GM19438 (cell line): ENCODE measurements around the gene ATP6V1G2.
"Not testable (repeated sequence)": the region's sequence is repeated elsewhere in the genome, so short reads cannot be mapped to it uniquely, and the experiment has no call there.

Experiments
- ATAC-seq: cut with Tn5 transposase; IDR thresholded peaks from one replicate; pipeline ENCODE4 v1.9.1; 2021; ENCODE audit warnings: low read depth; ENCODE audit not compliant: unreplicated experiment

ATP6V1G2 gene

DNA sequence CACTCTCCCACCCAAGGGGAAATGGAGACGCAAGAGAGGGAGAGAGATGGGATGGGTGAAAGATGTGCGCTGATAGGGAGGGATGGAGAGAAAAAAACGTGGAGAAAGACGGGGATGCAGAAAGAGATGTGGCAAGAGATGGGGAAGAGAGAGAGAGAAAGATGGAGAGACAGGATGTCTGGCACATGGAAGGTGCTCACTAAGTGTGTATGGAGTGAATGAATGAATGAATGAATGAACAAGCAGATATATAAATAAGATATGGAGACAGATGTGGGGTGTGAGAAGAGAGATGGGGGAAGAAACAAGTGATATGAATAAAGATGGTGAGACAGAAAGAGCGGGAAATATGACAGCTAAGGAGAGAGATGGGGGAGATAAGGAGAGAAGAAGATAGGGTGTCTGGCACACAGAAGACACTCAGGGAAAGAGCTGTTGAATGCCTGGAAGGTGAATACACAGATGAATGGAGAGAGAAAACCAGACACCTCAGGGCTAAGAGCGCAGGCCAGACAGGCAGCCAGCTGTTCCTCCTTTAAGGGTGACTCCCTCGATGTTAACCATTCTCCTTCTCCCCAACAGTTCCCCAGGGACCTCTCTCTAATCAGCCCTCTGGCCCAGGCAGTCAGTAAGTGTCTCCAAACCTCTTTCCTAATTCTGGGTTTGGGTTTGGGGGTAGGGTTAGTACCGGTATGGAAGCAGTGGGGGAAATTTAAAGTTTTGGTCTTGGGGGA, 29.7 kb upstream of the ATP6V1G2 start:
- ATAC-seq: no peak

DNA sequence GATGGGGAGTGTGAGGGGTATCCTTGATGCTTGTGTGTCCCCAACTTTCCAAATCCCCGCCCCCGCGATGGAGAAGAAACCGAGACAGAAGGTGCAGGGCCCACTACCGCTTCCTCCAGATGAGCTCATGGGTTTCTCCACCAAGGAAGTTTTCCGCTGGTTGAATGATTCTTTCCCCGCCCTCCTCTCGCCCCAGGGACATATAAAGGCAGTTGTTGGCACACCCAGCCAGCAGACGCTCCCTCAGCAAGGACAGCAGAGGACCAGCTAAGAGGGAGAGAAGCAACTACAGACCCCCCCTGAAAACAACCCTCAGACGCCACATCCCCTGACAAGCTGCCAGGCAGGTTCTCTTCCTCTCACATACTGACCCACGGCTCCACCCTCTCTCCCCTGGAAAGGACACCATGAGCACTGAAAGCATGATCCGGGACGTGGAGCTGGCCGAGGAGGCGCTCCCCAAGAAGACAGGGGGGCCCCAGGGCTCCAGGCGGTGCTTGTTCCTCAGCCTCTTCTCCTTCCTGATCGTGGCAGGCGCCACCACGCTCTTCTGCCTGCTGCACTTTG, 29.0 kb upstream of the ATP6V1G2 start, which contains the start of gene TNF:
TNF (plus strand) TSS at position 231 of the 567 bp plus-strand sequence; CDS start at position 408, 177 bp downstream.
- ATAC-seq: no peak

DNA sequence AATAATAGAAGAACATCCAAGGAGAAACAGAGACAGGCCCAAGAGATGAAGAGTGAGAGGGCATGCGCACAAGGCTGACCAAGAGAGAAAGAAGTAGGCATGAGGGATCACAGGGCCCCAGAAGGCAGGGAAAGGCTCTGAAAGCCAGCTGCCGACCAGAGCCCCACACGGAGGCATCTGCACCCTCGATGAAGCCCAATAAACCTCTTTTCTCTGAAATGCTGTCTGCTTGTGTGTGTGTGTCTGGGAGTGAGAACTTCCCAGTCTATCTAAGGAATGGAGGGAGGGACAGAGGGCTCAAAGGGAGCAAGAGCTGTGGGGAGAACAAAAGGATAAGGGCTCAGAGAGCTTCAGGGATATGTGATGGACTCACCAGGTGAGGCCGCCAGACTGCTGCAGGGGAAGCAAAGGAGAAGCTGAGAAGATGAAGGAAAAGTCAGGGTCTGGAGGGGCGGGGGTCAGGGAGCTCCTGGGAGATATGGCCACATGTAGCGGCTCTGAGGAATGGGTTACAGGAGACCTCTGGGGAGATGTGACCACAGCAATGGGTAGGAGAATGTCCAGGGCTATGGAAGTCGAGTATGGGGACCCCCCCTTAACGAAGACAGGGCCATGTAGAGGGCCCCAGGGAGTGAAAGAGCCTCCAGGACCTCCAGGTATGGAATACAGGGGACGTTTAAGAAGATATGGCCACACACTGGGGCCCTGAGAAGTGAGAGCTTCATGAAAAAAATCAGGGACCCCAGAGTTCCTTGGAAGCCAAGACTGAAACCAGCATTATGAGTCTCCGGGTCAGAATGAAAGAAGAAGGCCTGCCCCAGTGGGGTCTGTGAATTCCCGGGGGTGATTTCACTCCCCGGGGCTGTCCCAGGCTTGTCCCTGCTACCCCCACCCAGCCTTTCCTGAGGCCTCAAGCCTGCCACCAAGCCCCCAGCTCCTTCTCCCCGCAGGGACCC, 28.0 kb upstream of the ATP6V1G2 start:
- no peak for ATAC-seq

DNA sequence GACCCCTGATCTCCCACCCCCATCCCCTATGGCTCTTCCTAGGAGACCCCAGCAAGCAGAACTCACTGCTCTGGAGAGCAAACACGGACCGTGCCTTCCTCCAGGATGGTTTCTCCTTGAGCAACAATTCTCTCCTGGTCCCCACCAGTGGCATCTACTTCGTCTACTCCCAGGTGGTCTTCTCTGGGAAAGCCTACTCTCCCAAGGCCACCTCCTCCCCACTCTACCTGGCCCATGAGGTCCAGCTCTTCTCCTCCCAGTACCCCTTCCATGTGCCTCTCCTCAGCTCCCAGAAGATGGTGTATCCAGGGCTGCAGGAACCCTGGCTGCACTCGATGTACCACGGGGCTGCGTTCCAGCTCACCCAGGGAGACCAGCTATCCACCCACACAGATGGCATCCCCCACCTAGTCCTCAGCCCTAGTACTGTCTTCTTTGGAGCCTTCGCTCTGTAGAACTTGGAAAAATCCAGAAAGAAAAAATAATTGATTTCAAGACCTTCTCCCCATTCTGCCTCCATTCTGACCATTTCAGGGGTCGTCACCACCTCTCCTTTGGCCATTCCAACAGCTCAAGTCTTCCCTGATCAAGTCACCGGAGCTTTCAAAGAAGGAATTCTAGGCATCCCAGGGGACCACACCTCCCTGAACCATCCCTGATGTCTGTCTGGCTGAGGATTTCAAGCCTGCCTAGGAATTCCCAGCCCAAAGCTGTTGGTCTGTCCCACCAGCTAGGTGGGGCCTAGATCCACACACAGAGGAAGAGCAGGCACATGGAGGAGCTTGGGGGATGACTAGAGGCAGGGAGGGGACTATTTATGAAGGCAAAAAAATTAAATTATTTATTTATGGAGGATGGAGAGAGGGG, 27.1 kb upstream of the ATP6V1G2 start:
- ATAC-seq: no peak

DNA sequence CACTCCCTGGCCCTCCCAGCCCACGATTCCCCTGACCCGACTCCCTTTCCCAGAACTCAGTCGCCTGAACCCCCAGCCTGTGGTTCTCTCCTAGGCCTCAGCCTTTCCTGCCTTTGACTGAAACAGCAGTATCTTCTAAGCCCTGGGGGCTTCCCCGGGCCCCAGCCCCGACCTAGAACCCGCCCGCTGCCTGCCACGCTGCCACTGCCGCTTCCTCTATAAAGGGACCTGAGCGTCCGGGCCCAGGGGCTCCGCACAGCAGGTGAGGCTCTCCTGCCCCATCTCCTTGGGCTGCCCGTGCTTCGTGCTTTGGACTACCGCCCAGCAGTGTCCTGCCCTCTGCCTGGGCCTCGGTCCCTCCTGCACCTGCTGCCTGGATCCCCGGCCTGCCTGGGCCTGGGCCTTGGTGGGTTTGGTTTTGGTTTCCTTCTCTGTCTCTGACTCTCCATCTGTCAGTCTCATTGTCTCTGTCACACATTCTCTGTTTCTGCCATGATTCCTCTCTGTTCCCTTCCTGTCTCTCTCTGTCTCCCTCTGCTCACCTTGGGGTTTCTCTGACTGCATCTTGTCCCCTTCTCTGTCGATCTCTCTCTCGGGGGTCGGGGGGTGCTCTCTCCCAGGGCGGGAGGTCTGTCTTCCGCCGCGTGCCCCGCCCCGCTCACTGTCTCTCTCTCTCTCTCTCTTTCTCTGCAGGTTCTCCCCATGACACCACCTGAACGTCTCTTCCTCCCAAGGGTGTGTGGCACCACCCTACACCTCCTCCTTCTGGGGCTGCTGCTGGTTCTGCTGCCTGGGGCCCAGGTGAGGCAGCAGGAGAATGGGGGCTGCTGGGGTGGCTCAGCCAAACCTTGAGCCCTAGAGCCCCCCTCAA, 25.9 kb upstream of the ATP6V1G2 start, which contains the start of gene LTA:
LTA (plus strand) TSS at position 249 of the 871 bp plus-strand sequence; CDS start at position 703, 454 bp downstream.
- no peak for ATAC-seq

DNA sequence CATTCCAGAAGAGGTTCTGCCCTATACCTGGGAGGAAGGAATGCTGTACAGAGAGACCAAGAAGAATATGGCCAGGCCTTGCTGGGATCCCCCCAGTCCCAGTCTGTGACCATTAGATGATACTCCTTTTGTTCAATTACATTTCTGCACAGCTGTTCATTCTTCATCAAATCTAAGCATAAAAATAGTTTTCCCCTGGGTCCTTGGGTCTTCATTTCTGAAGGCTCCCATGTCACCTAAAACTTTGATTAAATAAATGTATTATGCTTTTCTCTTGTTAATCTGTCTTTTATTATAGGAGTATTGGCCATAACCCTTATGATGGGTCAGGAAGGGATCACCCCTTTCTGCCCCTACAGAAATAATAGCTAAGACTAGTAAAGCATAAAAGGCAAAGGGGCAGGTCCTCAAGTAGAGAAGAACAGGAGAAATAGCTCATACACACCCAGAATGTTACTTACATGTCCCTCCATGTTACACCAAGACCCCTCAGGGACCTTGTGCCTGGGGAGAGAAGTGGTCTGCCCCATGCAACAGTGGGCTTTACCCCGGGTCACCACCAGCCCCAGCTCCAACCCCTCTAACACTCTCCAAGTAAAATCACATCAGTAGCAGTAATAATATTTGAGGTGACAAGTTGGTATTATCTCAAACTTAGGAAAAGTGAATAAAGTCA, 23.6 kb upstream of the ATP6V1G2 start:
- ATAC-seq: no peak

DNA sequence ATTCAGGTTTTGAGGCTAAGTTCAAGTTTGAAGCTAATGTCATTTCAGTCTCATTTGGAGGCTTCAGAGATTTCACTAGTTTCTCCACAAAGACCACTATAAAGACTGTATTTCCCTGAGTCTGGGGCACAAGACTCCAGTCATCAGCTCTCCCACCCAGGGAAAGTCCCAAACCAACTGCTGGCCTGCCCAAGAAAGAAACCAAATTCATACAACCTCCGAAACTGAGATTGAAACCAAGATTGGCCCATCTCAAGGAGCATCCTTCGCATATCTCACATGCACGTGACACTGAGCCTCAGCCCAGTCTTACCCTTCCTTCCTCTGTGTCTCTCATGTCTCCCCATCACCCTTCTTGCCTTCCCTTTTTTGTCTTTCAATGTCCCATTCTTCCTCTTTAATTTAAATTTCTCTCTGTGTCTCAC, 22.1 kb upstream of the ATP6V1G2 start:
- peak; percentile 62 for ATAC-seq

DNA sequence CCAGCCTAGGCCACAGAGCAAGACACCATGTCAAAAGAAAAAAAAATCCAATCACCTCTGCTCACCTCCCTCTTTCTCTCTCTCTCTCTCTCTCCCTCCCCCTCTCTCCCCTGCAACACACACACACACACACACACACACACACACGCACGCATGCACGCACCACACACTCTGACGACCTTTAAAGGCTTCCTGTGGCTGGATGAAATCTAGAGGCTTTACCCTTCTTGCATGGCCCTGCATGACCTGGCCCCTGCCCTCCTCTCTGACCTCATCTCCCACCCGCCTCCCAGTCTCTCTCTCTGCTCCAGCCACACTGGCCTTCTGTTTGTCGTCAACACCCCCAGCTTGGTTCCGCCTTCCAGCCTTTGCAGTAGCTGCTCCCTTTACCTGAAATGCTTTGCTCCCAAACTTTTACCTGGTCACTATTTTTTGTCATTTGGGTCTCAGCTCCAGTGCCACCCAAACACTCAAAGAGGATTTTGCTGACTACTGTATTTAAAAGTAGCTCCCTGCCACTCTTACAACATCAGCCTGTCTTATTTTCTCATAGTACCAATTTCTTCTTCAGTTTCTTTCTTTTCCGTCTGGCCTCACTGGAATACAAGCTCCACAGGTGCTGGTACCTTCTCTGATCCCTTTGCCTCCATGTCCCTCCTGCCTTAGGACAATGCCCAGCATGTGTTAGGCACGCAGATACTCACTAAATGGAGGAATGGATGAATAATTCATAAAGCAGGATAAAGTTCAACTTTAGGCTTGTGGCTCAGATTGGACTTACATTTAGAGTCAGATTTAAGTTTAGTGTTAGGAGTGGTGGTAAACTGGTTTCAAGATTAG, 21.3 kb upstream of the ATP6V1G2 start:
- ATAC-seq: no peak

DNA sequence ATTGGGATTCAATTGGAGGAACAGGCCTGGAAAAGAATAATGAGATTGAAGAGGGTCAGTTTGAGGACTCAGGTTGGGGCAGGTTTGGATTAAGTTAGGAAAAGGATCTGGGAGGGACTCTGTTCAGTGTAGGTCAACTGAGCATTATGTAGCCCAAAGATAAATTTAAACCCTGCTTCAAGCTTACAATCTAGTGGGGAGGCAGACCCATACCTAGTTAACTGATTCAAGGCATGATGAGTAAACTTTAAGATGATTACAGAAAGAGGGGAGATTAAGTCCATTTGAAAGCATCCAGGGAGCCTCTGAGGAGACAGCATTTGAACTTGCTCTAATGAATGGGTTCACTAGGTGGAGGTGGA, 14.3 kb upstream of the ATP6V1G2 start:
- ATAC-seq: no peak

DNA sequence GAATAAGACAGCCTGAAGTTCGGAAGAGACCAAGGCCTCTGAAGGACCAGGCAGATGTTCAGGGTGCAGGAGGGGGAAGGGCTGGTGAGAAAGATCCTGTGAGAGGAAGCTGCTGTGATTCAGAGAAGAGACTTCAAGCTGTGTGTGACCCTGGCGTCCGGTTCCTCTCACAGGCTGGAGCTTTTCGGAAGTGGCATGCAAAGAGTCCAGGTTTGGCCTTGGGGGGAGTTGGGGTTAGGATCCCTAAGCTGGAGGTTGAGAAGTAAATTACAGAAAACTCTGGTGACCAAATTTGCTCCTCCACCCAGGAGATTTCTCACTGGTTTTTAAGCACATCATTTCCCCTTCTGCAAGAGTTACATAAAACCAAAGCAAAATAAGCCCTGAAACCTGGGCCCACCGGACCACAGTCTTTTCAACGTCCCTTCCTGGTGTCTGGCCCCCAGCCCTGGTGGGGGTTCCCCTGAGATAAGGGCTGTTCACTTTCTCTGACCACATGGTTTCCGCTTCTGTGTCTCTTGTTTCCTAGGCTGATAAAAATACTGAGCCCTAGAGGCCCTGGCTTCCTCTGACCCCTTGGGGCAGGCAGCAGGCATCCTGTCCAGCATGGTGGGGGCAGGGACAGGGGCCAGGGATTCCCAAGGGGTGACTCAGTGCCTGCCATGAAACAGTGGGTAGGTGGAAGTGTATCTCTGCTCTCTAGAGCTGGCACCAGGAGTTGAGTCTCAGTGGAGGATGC, 13.7 kb upstream of the ATP6V1G2 start:
- peak; percentile 60 for ATAC-seq

DNA sequence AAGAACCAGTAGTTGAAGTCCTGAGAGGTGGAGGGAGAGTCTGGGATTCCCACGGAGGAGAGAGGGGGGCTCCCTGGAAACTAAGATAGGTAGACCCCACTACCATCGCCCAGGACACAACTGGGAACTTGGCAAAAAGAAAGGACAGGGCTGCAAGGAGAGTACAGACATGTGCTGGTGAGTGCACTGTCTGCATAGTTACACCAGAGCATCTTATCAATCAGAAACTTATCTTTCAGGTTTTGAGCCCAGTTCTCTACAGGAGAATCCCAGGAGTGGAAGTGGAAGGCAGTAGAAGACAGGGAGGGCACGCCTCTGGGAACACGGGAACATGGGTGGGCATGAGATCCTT, 13.2 kb upstream of the ATP6V1G2 start:
- no peak for ATAC-seq

DNA sequence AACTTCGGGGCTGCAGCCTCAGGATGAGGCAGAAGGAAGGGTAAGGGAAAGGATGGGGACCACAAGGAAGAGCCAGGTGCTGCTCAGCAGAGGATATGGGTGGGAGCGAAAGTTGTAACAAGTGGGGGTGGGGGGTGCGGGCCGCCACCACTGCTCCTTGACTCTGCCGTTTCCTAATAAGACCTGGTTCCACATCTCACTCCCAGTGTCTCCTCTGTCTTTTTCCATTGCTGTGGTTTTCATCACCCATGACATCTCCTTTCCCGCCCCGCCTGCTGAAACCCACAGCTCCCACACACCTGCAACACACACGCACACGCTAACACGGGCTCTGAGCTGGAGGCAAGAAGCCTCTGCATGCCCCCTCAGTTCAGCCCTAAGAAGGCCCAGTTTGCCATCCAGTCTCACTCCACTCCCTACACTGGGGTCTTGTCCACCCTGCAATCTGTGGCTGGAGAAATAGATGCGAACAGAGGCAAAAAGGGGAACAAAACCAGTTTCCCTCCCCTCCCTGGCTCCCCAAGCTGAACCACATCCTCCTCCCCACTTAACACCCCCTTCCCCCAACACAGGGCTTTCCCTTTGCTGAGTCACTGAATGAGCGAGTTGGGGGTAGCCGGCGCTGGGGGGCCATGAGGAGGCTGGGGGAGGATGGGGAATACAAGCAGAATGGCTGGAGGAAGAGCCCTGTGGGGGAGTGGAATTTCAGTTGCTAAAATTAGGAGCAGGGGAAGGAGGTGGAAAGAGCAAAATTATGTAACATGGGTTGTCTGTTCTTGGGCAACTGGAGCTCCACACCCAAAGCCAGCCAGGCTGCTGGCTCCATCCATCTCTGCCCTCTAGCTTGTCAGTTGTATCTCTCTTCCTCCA, 12.5 kb upstream of the ATP6V1G2 start:
- no peak for ATAC-seq

DNA sequence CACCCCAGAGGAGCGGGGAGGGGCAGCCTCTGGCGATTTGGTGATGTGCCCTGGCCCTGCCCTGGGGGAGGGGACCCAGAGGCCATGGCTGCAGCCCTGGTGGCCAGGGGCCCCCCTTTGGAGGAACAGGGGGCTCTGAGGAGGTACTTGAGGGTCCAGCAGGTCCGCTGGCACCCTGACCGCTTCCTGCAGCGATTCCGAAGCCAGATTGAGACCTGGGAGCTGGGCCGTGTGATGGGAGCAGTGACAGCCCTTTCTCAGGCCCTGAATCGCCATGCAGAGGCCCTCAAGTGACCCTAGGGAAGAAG, 11.9 kb upstream of the ATP6V1G2 start:
- no peak for ATAC-seq

DNA sequence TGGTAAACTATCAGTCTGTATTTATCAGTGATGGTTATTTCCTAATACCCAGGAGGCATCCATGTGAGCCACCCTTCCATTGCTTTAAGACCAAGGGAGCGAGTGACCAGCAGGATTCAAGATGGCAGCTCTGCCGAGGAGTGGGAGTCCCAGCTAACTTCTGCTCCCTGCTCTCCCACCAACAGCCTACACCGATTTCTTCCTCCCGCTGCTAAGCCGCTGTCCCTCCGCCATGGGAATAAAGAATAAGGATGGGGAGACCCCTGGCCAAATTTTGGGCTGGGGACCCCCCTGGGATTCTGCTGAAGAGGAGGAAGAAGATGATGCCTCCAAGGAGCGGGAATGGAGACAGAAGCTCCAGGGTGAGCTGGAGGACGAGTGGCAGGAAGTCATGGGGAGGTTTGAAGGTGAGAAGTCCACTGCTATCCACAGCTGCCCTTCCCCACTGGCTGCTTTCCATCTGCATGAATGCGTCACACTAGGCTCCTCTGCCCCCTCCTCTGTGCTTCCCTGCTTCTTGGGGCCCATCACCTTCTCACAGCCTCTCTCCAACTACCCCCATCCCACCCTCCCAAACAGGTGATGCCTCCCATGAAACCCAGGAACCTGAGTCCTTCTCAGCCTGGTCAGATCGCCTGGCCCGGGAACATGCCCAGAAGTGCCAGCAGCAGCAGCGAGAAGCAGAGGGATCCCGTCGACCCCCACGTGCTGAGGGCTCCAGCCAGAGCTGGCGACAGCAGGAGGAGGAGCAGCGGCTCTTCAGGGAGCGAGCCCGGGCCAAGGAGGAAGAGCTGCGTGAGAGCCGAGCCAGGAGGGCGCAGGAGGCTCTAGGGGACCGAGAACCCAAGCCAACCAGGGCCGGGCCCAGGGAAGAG, 11.3 kb upstream of the ATP6V1G2 start:
- ATAC-seq: no peak

DNA sequence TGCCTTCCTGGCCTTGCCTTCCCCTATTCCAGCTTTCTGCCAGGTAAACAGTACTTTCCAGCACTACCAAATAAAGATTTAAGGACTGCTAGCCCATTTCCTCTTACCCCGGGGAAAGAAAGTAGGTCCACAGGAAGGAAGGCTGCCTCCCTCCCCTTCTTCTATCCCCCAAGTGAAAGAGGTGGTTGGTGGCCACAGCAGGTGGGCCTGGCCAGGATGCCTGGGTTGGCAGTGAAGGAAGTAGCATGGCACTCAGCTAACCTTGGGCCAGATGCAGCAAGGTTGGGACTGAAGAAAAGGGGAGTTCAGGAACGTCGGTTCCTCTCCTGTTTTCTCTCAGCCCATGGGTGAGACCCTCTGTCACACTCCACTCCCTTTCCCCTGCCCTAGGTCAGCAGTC, 9.9 kb upstream of the ATP6V1G2 start:
- no peak for ATAC-seq

DNA sequence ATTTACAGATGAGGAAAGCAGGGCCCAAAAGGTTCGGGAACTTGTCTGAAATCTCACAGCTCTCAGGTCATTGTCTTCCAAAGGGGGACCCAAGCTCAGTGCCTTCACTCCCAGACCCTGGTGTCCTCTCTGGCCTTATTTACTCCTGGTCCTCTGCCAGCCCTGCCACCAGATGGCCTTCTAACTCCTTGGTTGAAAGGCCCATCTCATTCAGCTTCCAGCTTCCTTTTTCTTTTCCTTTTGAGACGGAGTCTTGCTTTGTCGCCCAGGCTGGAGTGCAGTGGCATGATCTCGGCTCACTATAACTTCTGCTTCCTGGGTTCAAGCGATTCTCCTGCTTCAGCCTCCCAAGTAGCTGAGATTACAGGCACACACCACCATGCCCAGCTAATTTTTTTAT, 5.0 kb upstream of the ATP6V1G2 start:
- ATAC-seq: not testable (repeated sequence)
